Measurements from ENCODE around the gene PEPD. TPM values are rescaled to one million over a fixed set of nuclear protein-coding genes. Genes with fewer than 3 reads are reported as not detected.

PEPD gene
- total RNA-seq, 1 experiment from 2014 or later = 40.5 TPM

- Histone ChIP-seq H3K36me3 (ENCODE audit: control insufficient read depth in 1 of 2, insufficient read depth in 2 of 2, low read length in 2 of 2) (no peaks in the 10 kb centered on the region), H3K27me3 (ENCODE audit: insufficient read depth, low read length) (no peaks in the 10 kb centered on the region), H3K27ac (ENCODE audit: low read depth, low read length) (no peak overlapping the region), H3K79me2 (ENCODE audit: insufficient read depth, low read length) (no peaks in the 10 kb centered on the region), H4K20me1 (ENCODE audit: insufficient read depth) (no peaks in the 10 kb centered on the region), H3K4me3 (replicated peaks in 1 of 2; ENCODE audit: low read depth in 1 of 2, low read length in 2 of 2) (no peak overlapping the region), H3K9ac (ENCODE audit: low read length) (no peak overlapping the region), H2AFZ (ENCODE audit: low read depth, low read length, poor library complexity, severe bottlenecking) (no peak overlapping the region), H3K9me2 (ENCODE audit: insufficient read depth) (no peaks in the 10 kb centered on the region), H3K4me2 (ENCODE audit: low read length) (no peak overlapping the region), H3K9me3 (ENCODE audit: control insufficient read depth in 1 of 2, insufficient read depth in 1 of 2, low read depth in 1 of 2, low read length in 2 of 2) (no peaks in the 10 kb centered on the region), H3K4me1 (ENCODE audit: control insufficient read depth in 1 of 2, insufficient read depth in 2 of 2, low read length in 2 of 2) (no peaks in the 10 kb centered on the region)
- ATAC-seq (no peak), DNase-seq (ENCODE audit: low read depth, low spot score) (no peak)
- BruUV-seq (replicated peaks) = no TSS peak
- RAD21 ChIA-PET (ENCODE audit: low non-redundant PET in 1 of 2, low total read pairs in 2 of 2, uncharacterized antibody in 2 of 2, unreplicated experiment in 2 of 2) = no interaction called here
- TF ChIP-seq ZBTB33 (IDR thresholded peaks at IDR 0.05; ENCODE audit: extremely low read depth, insufficient replicate concordance, low read length) = no peak
- no peak for TF ChIP-seq REST (IDR thresholded peaks at IDR 0.05; ENCODE audit: low read depth)
- TF ChIP-seq CBX3 (IDR thresholded peaks at IDR 0.05; ENCODE audit: low read depth) = no peak
- TF ChIP-seq TCF7L2 (IDR thresholded peaks at IDR 0.05; ENCODE audit: borderline replicate concordance, extremely low read depth, insufficient read depth, insufficient read length) = no peak
- TF ChIP-seq ZNF274 (IDR thresholded peaks at IDR 0.05; ENCODE audit: low read depth, low read length) = no peak
- intact Hi-C loops (cut with micrococcal nuclease) = no loop called here
- POLR2A ChIA-PET = no interaction called here
- CTCF ChIA-PET = no interaction called here
Observed at GRCh38 chr19:33507021-33507956, 14.3 kb downstream of the PEPD start.

Data from HCT116 (cell line).